NCI-H146 treated with DMSO at 0.1 percent for 48 hours (cell line): ENCODE measurements around the gene ZMIZ2.
"Not testable (repeated sequence)": the region's sequence is repeated elsewhere in the genome, so short reads cannot be mapped to it uniquely, and the experiment has no call there.

Source experiments
- DNase-seq: peaks from one replicate; lab custom pipeline; 2025; ENCODE audit not compliant: unreplicated experiment; lab: John Stamatoyannopoulos, UW

ZMIZ2 gene, protein sequence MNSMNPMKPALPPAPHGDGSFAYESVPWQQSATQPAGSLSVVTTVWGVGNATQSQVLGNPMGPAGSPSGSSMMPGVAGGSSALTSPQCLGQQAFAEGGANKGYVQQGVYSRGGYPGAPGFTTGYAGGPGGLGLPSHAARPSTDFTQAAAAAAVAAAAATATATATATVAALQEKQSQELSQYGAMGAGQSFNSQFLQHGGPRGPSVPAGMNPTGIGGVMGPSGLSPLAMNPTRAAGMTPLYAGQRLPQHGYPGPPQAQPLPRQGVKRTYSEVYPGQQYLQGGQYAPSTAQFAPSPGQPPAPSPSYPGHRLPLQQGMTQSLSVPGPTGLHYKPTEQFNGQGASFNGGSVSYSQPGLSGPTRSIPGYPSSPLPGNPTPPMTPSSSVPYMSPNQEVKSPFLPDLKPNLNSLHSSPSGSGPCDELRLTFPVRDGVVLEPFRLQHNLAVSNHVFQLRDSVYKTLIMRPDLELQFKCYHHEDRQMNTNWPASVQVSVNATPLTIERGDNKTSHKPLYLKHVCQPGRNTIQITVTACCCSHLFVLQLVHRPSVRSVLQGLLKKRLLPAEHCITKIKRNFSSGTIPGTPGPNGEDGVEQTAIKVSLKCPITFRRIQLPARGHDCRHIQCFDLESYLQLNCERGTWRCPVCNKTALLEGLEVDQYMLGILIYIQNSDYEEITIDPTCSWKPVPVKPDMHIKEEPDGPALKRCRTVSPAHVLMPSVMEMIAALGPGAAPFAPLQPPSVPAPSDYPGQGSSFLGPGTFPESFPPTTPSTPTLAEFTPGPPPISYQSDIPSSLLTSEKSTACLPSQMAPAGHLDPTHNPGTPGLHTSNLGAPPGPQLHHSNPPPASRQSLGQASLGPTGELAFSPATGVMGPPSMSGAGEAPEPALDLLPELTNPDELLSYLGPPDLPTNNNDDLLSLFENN

DNA sequence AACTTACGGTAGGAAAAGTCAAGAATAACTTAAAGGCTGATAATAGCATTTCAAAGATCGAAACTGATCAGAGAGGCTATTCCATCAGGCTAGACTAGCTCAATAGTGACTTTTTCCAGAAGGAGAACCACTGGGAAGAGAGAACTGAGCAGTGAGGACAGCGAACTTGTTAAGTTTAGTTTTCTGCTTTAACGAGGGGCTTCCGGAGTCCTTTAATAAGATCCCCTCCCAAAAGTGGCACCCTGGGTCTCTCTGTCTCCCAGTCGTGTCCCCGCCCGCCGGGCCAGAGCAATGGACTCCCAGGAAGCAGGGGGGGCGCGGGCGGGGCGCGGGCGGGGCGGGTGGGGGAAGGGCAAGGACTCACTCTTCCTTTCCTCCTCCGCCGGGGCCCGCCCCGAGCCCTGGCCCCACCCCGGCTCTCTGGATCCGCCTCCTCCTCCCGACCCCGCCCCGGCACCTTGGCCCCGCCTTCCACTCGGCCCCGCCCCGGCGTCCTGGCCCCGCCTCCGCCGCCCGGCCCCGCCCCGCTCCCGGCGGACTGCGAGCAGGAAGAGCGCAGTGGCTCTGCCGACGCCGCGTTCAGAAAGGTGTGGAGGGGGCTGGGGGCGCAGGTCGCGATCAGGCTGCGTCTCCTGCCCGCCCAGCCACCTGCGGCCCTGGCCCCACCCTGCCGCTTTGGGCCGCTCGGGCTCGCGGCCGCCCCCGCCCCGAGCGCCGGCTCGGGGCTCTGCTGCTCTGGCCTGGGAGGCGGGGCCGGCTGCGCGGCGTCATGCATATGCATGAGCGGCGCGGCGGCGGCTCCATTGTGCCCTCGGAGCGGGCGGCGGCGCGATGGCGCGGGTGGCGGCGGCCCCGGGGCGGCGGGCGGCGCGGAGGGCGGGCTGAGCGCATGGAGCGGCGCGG, at the start of gene ZMIZ2:
Gene ZMIZ2, plus strand, starts transcription at position 803 of the 903 bp plus-strand sequence. CDS start 7,403 bp downstream, outside the sequence.
- DNase-seq = peak; percentile 68

DNA sequence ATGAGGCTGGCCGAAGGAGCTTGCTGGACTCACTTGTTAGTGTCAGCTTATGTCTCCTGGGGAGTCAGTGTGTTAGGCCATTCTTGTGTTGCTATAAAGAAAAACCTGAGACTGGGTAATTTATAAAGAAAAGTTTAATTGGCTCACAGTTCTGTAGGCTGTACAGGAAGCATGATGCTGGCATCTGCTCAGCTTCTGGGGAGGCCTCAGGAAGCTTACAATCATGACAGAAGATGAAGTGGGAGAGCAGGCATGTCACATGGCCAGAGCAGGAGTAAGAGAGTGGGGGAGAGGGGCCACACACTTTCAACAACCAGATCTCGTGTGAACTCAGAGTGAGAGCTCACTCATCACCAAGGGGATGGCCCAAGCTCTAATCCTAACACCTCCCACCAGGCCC, 49.0 kb upstream of the ZMIZ2 start:
- DNase-seq = not testable (repeated sequence)

DNA sequence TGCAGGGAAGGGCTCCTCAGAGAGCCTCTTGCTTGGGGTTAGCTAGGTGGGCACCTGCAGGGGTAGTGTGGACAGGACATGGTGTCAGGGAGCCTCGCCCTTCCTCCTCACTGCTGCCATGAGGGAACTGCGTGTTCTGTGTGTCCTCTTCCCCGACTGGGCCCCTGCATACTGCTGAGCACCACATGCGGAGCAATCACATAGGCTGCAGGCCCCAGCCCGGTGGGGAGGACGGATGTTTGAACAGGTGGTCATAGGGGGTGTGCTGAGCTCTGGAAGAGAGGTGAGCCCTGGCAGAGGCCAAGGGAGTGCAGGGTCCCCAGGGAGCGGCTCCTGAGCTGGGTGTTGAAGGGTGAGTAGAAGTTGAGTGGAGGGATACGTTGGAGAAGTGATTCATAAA, 48.3 kb upstream of the ZMIZ2 start:
- no peak for DNase-seq

DNA sequence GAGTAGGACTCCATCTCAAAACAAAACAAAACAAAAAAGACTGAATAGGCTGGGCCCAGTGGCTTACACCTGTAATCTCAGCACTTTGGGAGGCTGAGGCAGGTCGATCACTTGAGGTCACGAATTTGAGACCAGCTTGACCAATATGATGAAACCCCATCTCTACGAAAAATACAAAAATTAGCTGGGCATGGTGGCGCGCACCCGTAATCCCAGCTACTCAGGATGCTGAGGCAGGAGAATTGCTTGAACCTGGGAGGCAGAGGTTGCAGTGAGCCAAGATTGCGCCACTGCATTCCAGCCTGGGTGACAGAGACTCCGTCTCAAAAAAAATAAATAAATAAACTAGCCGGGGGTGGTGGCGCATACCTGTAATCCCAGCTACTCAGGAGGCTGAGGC, 45.3 kb upstream of the ZMIZ2 start:
- DNase-seq = not testable (repeated sequence)

DNA sequence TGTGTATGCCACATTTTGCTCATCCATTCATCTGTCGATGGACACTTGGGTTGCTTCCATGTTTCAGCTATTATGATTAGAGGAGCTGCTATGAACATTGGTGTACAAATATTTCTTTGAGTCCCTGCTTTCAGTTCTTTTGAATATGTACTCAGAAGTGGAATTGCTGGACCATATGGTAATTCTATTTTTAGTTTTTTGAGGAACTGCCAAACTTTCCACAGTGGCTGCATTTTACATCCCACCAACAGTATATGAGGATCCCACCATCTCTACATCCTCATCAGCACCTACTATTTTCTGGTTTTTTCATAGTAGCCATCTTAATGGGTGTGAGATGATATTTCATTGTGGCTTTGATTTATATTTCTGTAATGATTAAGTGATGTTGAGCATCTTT, 44.7 kb upstream of the ZMIZ2 start:
- no peak for DNase-seq

DNA sequence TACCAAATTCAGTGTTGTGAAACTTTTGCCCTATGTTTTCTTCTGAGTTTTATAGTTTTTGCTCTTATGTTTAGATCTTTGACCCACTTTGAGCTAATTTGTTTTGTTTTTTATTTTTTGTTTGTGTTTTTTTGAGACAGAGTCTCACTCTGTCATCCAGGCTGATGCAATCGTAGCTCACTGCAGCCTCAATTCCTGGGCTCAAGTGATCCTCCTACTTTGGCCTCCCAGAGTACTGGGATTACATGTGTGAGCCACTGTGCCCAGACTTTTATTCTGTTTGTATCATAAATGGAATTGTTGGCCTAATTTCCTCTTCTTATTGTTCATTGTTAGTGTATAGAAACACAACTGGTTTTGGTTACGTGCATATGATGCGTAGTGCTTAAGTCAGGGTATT, 43.2 kb upstream of the ZMIZ2 start:
- DNase-seq = no peak

DNA sequence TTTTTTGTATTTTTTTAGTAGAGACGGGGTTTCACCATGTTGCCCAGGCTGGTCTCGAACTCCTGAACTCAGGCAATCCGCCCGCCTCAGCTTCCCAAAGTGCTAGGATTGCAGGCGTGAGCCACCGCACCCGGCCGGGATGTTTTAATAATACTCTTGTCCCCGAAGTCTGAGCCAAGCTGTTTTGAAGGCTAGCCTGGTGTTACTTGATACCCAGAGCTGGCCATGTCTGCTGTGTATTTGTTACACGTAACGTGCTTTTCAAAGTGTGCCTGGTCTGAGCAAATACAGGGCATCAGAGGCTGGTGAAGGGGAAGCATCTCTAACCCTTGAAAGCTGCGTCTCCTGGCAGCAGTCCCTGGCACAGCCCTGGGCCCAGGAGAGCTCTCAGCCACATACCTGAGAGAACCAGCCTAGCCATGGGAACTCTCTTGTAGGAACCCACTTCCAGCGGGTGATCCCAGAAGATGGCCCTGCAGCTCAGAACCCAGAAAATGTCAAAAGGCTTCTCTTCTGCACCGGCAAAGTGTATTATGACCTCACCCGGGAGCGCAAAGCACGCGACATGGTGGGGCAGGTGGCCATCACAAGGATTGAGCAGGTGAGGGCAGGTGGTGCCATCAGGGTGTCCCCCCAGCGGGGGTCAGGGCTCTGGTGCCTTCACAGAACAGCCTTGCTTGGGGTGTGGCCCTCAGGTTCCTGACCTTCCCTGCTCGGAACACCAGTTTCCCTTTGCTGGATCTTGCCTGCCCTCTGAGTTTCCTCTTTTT, 41.7 kb upstream of the ZMIZ2 start:
- no peak for DNase-seq

DNA sequence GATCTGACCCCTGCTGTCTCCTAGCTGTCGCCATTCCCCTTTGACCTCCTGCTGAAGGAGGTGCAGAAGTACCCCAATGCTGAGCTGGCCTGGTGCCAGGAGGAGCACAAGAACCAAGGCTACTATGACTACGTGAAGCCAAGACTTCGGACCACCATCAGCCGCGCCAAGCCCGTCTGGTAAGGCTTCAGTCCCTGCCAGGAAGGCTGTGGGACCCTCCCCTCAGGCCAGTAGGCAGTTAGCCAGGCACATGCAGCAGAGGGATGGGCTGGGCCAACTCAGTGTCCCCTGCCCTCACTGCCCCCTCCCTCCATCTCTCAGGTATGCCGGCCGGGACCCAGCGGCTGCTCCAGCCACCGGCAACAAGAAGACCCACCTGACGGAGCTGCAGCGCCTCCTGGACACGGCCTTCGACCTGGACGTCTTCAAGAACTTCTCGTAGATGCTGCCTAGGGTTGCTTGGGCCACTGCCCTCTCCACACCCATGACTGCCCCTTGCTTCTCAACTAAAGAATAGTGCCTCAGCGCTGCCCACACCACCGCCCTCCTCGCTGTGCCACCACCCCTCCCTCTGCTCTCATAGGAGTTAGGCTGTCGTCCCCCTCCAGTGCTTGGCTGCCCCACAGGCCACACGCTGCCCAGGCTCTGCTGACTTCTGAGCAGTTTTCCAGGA, 41.0 kb upstream of the ZMIZ2 start:
- DNase-seq = no peak

DNA sequence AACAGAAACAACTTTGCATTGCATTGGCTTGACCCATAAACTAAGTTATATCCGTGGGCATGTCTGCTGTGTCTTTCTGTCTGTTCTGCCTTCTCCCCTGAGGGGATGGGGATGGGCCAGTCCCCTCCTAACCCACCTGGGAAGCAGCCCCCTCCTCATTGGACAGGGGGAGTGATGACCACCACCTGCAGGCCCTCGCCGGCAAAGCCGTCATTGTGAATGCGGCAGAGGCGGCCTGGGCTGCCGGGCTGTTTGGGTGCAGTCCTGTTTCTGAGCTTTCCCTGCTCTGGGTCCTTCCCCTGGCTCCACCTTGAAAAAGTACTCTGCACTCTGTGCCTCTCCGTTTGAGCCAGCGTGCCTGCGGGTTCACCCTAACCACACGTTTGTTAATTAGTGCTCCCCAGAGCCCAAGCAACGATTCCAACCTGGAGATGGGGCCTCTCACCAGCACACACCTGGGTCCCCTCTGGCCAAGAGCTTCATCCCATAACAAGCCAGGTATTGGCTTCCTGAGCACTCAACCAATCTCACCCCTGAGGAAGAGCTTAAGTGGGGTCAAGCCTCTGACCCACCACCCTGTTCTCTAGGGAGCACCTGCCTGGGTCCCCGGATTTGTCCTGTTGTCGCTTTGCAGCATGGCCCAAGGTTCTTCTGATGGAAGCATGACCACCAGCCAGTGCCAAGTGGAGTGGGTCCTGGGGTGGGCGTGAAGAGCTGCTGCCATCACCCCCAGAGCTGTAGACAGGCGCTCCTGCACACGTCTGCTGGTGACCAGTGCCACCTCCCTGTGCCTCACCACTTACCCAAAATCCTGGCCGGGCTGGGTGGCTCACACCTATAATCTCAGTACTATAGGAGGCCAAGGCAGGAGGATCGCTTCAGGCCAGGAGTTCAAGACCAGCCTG, 39.4 kb upstream of the ZMIZ2 start:
- DNase-seq = no peak

DNA sequence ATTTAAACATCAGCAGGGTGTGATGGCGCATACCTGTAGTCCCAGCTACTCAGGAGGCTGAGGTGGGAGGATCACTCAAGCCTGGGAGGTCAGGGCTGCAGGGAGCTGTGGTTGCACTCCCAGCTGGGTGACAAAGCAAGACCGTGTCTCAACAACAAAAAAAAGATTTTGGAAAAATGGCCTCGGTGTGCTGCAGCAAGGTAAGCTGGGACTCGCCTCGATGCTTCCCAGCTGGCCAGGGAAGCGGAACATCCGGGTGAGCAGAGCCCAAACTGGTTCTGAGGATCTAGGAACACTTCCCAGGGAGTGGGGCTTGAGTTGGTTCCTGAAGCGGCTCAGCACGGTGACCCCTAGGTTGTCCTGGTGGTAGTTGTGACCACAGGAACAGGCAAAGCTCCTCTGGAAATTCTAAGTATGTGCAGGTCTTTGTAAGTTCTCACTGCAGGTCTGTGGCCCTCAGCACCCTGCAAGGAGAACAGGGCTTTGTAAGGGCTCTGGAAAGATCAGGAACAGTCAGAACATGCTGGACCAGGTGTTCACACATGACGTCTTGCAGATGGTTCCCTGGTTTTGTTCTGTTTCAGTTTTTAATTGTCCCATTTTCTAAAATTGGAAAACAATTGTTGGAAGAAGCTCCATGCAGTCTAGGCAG, 38.6 kb upstream of the ZMIZ2 start:
- no peak for DNase-seq

DNA sequence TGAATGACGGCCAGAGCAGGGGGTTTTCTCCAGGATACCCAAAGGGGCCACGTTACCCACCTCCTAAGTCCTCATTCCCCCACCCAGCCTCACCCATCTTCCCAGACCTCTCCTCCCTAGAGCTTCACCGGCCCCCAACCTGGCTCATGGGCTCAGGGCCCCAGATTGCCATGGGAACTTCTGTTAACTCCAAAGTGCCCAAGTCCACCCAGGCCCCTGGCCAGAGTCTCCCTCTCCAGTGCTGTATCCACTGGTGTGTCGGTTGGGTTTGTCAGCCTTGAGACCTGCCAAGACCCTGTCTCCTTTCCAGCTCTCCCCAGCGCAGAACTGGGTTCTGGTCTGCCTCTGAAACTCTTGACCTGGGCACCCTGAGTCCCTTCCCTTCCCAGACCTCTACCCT, 37.1 kb upstream of the ZMIZ2 start:
- no peak for DNase-seq

DNA sequence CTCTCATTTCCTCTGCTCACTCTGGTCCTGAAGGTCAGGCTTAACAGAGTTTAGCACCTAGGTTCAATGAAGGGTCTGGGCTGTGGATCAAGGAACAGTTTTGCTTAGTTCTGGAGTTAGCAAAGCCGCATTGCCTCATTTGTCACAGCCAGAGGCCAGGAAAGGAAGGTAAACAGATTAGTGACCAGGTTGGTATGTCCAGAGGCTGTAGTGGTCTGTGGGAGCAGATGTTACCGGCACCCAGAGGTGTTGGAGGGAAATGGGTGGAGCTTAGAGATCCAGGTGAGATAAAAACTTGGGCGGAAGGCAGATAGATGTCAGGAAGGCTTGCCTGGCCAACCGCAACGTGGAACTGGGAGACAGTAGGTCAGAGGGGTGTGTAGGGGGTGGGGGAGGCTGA, 36.6 kb upstream of the ZMIZ2 start:
- DNase-seq = peak; percentile 49

DNA sequence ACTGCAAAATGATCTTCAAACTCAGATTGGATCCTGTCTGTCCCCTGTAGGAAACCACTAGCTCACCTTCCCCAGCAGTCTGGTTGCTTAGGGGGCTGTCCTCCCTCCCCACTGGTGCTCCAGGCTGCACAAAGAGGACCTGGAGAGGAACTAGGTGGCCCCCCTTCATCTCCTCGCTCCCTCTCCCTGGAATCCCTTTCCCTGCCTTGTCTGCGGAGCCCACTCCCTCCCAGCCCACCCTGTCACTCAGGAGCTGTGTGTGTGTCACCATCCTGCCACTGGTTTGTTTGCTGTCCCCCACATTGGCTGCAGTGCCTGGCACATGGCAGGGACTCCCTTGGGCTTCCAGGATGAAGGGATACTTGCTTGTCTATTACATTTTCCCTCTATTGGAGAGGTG, 35.5 kb upstream of the ZMIZ2 start:
- no peak for DNase-seq

DNA sequence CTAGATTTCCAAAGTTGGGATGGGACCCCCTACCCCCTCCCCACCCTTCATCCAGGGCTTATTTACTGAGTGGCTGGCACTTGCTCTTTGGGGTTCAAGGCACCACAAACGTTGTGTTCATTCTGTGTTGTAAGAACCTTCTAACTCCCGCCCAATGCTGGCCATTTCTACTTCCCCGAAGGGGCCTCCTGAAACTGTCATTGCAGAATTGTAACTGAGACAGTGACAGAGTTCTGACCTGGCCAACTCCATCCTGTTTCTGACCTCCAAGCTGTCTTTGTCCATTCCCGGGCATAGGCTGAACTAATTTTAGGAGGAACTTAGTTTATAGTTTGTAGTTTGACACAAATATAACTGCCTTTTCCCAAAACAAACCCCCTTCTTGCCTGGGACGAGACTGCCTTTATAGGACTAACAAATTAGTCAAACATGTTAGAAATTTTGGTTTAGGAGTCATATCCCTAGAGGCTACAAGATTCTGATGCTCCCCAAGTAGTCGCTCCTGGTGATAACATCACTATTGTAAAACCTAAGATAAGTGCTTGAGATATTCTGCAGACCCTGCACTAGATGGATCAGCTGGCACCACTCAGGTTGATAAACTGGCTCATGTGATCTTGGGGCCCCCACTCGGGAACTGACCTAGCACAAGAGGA, 34.8 kb upstream of the ZMIZ2 start:
- DNase-seq = no peak

DNA sequence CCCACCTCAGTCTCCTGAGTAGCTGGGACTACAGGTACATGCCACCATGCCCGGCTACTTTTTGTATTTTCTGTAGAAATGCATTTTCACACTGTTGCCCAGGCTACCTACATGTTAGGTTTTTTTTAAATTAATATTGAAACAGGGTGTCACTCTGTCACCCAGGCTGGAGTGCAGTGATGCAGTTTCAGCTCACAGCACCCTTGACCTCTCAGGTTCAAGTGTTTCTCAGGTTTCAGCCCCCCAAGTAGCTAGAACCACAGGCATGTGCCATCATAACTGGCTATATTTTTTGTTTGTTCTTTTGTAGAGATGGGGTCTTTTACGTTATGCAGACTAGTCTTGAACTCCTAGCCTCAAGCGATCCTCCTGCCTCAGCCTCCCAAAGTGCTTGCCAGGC, 32.4 kb upstream of the ZMIZ2 start:
- no peak for DNase-seq

DNA sequence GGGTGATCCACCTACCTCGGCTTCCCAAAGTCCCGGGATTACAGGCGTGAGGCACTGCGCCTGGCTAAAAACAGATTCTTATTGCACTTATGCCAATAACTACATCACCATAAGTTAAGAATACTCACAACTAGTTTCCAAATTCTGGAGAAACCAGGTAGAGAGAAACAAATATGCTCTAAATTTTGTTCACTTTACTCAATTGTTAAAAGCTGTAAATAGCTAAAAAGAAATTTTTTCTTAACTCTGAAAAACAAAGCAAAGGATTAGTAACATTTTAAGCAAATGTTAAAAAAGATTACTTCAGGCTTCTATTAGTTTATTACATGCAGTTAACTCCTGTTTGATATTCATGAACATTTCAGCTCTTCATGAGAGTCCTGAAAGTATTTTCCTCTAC, 28.3 kb upstream of the ZMIZ2 start:
- no peak for DNase-seq

DNA sequence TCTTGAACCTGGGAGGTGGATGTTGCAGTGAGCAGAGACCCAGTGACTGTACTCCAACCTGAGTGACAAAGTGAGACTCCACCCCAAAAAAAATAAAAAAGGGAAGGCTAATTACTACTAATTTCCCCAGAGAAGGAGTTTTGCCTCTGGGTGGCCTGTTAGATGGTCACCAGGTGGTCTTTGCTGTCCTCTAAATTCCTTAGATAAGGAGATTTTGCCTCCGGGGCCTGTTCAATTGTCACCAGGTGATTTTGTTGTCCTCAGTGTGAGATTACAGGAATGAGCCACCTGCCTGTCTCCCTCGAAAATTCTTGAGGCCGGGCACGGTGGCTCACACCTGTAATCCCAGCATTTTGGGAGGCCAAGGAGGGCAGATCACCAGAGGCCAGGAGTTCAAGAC, 24.4 kb upstream of the ZMIZ2 start:
- peak; percentile 89 for DNase-seq

DNA sequence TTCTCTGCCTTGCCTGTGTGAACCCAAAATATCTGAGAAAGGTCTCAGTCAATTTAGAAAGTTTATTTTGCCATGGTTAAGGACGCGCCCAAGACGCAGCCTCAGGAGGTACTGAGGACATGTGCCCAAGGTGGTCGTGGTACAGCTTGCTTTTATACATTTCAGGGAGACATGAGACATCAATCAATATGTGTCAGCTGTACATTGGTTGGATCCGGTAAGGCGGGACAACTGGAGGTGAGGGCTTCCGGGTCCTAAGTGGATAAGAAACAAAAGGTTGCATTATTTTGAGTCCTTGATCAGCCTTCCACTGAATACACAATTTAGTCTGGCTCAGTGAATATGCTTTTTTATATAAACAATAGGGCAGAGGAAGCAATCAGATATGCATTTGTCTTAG, 22.4 kb upstream of the ZMIZ2 start:
- DNase-seq = not testable (repeated sequence)
